HG03066 (cell line): ENCODE measurements around the gene KLHDC8A.

Source experiments
- ATAC-seq: cut with Tn5 transposase; IDR thresholded peaks from one replicate; pipeline ENCODE4 v1.9.1; 2021; ENCODE audit warnings: low read depth; ENCODE audit not compliant: unreplicated experiment

KLHDC8A gene

DNA sequence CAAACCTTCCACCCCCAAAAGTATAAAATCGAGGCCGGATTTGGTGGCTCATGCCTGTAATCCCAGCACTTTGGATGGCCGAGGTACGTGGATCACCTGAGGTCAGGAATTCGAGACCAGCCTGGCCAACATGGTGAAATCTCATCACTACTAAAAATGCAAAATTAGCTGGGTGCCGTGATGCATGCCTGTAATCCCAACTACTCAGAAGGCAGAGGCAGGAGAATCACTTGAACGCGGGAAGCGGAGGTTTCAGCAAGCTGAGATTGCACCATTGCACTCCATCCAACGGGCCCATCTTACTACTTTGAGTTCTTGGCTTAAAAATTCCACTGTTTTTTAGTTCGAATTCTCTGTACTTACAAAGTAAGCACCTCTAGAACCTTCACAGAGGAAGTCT lies 11.0 kb downstream of the KLHDC8A start:
- ATAC-seq = no peak

GRCh38 chr1:205344066-205344928 lies 12.4 kb downstream of the KLHDC8A start:
- no peak for ATAC-seq

GRCh38 chr1:205343431-205344065 lies 13.2 kb downstream of the KLHDC8A start:
- no peak for ATAC-seq

GRCh38 chr1:205342986-205343385 lies 13.7 kb downstream of the KLHDC8A start:
- ATAC-seq = no peak

GRCh38 chr1:205340676-205341075 lies 16.0 kb downstream of the KLHDC8A start:
- no peak for ATAC-seq

DNA sequence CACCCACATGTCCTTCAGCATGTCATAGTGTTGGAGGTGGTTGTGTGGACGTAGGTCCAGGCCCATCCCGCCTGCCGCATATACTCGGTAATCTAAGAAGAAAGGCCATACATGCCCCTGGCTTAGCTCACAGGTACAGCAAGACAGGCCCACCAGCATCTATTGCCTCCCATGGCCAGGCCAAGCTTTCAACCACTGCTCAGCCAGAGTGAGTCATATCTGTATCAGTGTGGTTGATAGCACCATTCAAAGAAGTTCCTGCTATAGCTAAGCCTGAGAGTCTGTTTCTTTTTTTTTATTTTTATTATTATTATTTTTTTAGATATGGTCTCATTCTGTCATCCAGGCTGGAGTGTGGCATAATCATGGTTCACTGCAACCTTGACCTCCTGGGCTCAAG lies 17.0 kb downstream of the KLHDC8A start:
- ATAC-seq = no peak

DNA sequence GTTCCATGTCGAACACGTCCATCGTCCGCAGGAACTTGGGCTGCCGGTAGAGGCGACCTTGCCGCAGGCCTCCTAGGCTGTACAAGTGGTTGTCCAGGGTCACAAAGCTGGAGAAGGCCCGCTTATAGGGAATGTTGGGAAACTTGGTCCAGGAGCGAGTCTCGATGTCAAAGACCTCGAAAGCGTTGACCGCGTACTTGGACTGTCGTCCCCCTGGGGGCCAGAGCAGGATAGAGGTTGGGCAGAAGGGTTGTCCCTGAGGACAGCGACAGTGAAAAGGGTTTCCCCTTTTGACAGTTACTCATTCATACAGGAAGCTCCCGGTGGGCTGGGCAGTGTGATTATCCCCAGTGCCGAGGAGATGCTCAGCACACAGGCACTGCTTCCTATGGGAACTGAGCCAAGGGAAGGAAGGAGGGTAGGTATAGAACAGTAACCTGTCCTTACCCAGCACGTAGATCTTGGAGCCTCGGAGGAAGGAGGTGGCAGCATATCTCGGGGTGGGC lies 17.5 kb downstream of the KLHDC8A start:
- ATAC-seq = no peak

GRCh38 chr1:205338011-205338410 lies 18.7 kb downstream of the KLHDC8A start:
- no peak for ATAC-seq

- ATAC-seq = no peak
These were observed 19.2 kb downstream of the KLHDC8A start for GRCh38 chr1:205337481-205337880.

GRCh38 chr1:205335692-205336091 lies 21.0 kb downstream of the KLHDC8A start:
- ATAC-seq = no peak

DNA sequence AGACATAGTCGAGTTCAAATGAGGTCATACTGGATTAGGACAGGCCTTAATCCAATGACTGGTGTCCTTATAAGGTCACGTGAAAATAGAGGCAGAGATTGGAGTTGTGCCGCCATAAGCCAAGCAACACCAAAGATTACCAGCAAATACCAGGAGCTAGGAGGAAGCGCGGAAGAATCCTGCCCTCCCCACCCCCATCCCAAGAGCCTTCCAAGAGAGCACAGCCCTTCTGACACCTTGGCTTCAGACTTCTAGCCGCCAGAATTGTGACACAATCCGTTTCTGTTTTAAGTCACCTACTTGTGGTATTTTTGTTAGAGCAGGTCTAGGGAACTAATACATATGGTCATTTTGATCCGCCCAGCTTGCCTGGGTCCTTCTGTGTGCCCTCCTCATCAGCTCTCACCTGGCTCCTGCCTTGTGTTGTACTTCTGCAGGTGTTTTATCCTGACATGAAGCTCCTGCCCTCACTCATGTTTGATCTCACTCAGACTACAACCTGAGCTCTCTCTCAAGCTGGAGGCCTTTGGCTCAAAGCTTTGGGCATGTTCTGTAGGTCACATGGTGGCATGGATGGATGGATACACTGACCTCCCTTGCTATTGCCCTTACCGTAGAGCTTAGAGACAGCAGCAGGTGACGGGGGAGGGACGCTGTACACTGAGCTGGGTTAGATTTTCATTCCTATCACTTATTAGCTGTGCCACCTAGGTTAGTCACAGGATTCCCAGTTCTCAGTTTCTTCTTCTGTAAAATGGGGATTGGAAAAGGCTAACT lies 24.5 kb downstream of the KLHDC8A start:
- no peak for ATAC-seq

- no peak for ATAC-seq
These were observed 26.6 kb downstream of the KLHDC8A start for GRCh38 chr1:205330150-205330549.

DNA sequence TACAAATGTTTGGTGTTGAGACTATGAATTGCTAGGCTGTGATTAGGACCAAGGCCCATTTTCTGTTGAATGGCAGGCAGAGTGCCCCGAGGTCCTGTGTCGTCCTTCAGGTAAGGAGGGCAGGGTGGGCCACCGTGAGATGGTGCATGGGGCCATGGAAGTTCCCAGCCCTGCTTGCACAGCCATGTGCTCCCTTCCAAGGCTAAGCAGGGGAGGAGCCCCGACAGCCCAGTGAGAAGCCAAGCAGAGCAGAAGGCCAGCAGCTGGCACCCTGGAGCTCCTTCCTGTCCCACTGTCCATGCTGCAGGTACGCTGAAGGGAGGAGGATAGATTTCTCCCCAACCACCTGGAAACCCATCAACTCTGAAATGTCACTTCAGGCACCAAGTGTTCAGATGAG lies 27.0 kb downstream of the KLHDC8A start:
- ATAC-seq = no peak

DNA sequence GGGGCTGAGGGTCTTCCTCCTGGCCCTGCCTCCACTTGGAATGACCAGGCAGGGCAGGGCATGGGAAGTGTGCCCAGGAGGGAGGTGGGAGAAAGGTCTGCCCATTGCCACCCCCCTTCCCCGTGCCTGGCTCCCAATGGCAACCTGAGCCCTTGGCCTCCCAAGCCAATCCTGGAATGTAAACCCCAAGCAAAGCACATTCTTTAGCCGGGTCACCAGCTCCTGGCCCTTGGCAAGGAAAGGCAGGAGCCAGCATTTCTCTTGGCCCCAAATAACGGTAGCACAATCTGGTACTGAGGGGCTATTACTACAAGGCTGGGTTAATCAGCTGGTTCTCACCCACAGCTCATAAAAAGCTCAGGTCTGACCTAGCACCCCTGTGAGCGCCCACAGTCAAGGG lies 28.2 kb downstream of the KLHDC8A start:
- no peak for ATAC-seq

DNA sequence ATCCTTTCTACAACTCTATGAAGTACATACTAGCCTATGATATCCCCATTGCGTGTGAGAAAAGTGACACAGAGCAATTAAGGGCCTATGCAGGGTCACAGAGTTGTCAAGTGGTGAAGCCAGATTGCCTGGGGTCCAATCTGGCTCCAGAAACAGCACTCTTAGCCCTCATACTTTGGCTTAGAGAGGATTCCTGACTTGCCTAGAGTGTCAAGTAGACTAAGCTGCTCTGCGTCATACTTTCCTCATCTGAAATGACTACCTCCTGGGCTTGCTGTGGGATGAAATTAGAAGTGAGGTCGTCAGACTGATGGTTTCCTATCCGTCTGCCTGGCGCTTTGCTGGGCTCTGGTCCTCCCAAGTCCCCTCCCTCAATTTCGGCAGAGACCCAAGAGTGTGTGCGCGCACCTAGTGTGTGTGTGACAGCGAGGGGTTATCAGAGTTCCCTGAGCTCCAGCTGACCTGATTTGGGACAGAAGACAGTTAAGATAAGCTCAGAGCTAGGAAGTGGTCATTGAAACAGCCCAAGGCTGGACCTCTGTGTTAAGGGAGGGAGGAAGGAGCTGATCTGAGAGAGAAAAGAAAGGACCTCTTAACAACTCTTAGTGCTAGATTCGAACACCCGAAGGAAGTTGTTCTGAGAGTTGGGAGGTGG lies 29.8 kb downstream of the KLHDC8A start:
- ATAC-seq = no peak

DNA sequence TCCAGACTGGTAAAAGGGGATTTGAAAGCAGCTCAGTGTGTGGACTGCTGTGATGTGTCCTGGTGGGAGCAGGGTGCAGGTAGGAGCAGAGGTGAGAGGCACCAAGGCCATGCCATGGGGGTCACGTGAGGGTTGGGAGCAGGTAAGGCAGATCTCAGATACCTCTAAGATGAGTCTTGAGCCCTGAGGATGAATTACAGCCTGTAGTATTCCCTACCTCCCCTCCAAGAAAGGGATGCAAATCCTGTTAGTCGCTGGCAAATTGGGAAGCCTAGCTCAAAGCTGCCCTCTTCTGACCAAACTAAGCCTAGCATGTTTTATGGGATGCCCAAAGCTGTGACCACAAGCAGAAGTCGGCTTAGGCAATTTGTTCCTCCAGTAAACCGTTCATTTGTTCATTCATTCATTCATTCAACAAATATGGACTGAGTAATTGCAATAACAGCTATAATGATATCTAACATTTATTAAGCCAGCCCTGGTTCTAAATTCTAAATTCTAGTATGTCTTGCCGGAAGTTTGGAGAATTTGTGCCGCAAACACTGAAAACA lies 31.3 kb downstream of the KLHDC8A start:
- no peak for ATAC-seq

DNA sequence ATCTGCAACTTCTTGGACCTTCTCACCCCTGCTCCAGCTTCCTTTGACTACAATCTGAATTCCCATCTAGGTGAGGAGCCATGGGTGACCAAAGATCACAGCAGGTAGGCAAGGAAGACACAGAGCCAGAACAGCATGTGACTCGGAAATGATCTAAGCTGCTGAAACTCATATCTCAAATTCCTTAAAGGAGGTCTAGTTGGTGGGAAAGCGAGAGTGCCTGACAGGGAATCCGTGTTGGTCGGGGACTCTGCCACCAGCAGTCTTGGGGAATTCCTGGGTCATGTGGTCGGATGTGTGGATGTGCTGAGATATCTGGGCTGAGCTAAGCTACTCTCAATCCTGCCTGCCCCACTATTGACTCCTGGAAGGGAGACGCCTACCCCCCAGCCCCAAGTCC lies 31.9 kb downstream of the KLHDC8A start:
- ATAC-seq = no peak

- ATAC-seq = no peak
These were observed 32.9 kb downstream of the KLHDC8A start for GRCh38 chr1:205323794-205324193.

DNA sequence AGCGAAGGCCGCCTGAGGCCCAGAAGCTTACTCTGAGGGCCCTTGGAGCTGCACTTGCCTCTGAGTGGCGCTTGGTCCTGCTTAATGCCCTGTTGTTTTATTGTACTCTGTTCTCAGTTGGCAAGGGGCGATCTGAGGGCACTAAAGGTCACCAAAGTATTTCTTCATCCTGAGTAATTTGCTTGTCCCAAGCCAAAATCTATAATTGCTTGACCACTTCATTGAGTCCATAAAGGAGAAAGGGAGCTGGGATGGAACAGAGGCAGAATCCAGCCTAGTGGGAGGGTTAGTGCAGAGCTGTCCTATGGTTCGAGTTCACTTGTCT lies 34.8 kb downstream of the KLHDC8A start:
- no peak for ATAC-seq

DNA sequence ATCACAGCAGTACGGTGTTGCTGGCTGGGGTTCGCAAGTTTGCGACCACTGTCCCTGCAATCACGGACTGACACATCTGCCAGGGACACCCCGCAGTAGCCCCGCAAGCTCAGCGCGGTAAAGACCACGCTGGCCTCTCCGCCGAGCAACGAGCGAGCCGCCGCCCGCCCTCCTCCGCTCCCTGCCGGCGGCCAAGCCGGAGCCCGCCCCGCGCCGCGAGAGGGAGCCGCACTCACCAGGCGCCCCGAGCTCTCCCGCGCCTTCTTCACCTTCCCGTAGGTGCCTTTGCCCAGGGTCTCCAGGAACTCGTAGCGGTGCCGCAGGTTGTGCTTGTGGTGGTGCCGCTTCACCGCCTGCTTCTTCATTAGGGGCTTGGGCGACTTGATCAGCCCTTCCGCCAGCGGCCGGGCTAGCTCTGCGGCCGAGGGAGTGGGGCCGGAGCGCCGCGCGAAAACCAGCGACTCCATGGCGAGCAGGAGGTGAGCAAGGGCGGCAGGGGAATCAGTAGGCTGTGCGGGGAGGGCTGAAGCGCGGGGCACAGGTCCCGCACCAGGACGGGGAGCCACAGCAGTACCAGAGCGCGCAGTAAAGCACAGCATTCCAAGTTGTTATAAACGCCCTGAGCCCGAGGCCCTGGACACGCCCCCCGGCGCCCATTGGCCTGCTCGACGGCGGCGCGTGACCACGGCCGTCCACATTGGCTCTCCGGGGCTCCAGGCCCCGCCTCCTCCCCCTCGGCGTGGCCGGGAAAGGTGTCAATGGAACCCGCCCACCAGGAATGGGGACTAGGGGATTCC lies 35.4 kb downstream of the KLHDC8A start, which contains the start of gene NUAK2:
NUAK2 (minus strand) TSS at position 584 of the 797 bp plus-strand sequence; CDS start at position 467, 117 bp downstream.
- ATAC-seq = no peak
